H1 (cell line): Measurements from ENCODE around the gene CNOT6.

Experiments used
- CBX5 ChIP-seq: fragments of 300-800, 300-1000 bp; sonication (generic); IDR thresholded peaks from 2 replicates; pipeline ENCODE4 v1.7.1; 2016; ENCODE audit warnings: antibody characterized with exemption, low read length, low read depth
- CBX8 ChIP-seq: fragments of 300-800, 300-1000 bp; sonication (generic); IDR thresholded peaks from 2 replicates; pipeline ENCODE4 v1.7.1; 2016; ENCODE audit warnings: low read depth, low read length, borderline replicate concordance
- CHD2 ChIP-seq: IDR thresholded peaks from 2 replicates; pipeline ENCODE4 v1.6.1; 2012; ENCODE audit warnings: low read length, improper control_type of control experiment
- EP300 ChIP-seq, 2 experiments: IDR thresholded peaks; 1 replicate in 1 of 2; 2 replicates in 1 of 2; pipeline ENCODE4 v1.6.1; 2011 to 2012; ENCODE audit warnings: low read depth in 2 of 2, low read length in 2 of 2, mild to moderate bottlenecking in 2 of 2, borderline replicate concordance in 1 of 2, inconsistent platforms in 1 of 2, moderate library complexity in 1 of 2
- JUND ChIP-seq: IDR thresholded peaks from 2 replicates; pipeline ENCODE4 v1.6.1; 2011; ENCODE audit warnings: mild to moderate bottlenecking, improper control_type of control experiment, low read length
- POLR2A ChIP-seq, 2 experiments: IDR thresholded peaks; 1 replicate in 1 of 2; 2 replicates in 1 of 2; pipeline ENCODE4 v1.6.1; 2011; ENCODE audit warnings: low read depth in 2 of 2, low read length in 2 of 2, mild to moderate bottlenecking in 2 of 2; ENCODE audit errors: control extremely low read depth in 1 of 2
- POLR2AphosphoS5 ChIP-seq: IDR thresholded peaks from 2 replicates; pipeline ENCODE4 v1.6.1; 2011; ENCODE audit warnings: low read depth, low read length
- SIRT6 ChIP-seq: IDR thresholded peaks from one replicate; pipeline ENCODE4 v1.7.1; 2012; ENCODE audit warnings: low read length, inconsistent platforms
- TBP ChIP-seq: IDR thresholded peaks from 2 replicates; pipeline ENCODE4 v1.6.1; 2011; ENCODE audit warnings: low read depth, low read length, improper control_type of control experiment
- ZNF274 ChIP-seq: IDR thresholded peaks from 2 replicates; pipeline ENCODE4 v1.7.0; 2012; ENCODE audit warnings: low read length, borderline replicate concordance; ENCODE audit errors: extremely low read depth
- TF ChIP-seq, protein P1 (sequence below), 3 experiments: IDR thresholded peaks; 1 replicate in 2 of 3; 2 replicates in 1 of 3; pipeline versions ENCODE4 v1.5.1 to v1.6.1; 2011; ENCODE audit warnings: low read length in 3 of 3, mild to moderate bottlenecking in 3 of 3, inconsistent platforms in 2 of 3, low read depth in 1 of 3, moderate library complexity in 1 of 3; ENCODE audit not compliant: insufficient read depth in 1 of 3; ENCODE audit errors: control extremely low read depth in 1 of 3
- TF ChIP-seq, protein P2 (sequence below): IDR thresholded peaks from 2 replicates; pipeline ENCODE4 v1.6.1; 2012; ENCODE audit warnings: inconsistent platforms

DNA sequence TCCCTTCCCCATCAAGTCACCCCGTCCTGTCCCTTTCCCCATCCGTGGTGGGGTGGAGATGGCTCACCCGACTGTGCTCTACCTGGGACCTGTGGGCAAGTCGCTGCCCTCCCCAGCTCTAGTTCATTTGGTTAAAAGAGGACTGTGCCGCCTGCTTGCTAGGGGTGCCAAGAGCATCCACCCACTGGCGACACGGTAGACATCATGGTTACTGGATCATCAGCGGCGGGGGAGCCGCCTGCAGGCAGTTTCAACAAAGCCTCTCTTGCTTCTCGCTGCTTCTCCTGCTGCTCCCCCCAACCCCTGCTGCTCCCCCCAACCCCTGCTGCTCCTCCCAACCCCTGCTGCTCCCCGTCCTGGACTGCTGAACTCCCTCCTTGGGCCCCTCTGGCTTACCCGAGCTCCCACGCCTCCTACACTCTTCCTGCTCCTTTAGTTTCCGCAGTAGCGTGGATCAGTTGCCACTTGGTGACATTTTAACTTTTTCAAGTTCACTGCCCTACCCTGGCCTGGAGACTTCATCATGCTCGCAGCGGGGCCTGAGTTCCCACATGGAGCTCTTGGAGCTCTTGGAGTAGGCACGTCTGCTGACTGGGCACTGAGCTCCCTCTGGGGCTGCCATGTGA is 119.1 kb downstream of the CNOT6 start:
- TF ChIP-seq, protein P1, sequence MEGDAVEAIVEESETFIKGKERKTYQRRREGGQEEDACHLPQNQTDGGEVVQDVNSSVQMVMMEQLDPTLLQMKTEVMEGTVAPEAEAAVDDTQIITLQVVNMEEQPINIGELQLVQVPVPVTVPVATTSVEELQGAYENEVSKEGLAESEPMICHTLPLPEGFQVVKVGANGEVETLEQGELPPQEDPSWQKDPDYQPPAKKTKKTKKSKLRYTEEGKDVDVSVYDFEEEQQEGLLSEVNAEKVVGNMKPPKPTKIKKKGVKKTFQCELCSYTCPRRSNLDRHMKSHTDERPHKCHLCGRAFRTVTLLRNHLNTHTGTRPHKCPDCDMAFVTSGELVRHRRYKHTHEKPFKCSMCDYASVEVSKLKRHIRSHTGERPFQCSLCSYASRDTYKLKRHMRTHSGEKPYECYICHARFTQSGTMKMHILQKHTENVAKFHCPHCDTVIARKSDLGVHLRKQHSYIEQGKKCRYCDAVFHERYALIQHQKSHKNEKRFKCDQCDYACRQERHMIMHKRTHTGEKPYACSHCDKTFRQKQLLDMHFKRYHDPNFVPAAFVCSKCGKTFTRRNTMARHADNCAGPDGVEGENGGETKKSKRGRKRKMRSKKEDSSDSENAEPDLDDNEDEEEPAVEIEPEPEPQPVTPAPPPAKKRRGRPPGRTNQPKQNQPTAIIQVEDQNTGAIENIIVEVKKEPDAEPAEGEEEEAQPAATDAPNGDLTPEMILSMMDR (IDR thresholded peaks at IDR 0.05; ENCODE audit: control extremely low read depth in 1 of 3, insufficient read depth in 1 of 3, low read depth in 1 of 3, low read length in 3 of 3) = no peak
- TF ChIP-seq POLR2AphosphoS5 (no peak), POLR2A (IDR thresholded peaks at IDR 0.05; ENCODE audit: control extremely low read depth in 1 of 2, low read depth in 2 of 2, low read length in 2 of 2) (no peak), SIRT6 (no peak), ZNF274 (no peak), JUND (no peak), TBP (no peak), CBX8 (no peak), EP300 (IDR thresholded peaks at IDR 0.05; ENCODE audit: borderline replicate concordance in 1 of 2, low read depth in 2 of 2, low read length in 2 of 2) (no peak), CBX5 (no peak), CHD2 (no peak)
- TF ChIP-seq, protein P2, sequence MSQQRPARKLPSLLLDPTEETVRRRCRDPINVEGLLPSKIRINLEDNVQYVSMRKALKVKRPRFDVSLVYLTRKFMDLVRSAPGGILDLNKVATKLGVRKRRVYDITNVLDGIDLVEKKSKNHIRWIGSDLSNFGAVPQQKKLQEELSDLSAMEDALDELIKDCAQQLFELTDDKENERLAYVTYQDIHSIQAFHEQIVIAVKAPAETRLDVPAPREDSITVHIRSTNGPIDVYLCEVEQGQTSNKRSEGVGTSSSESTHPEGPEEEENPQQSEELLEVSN = no peak
